Hepatocyte (in vitro differentiated cells): Measurements from ENCODE around the gene CLTCL1.

Experiments
- CTCF ChIP-seq: fragments of 200-600 bp; sonication (generic); IDR thresholded peaks from 2 replicates; pipeline ENCODE4 v1.5.1; 2016; ENCODE audit warnings: antibody characterized with exemption, mild to moderate bottlenecking; ENCODE audit not compliant: poor library complexity
- EZH2 ChIP-seq: fragments of 200-600 bp; sonication (generic); IDR thresholded peaks from 2 replicates; pipeline ENCODE4 v1.6.1; 2016; ENCODE audit warnings: antibody characterized with exemption, mild to moderate bottlenecking, borderline replicate concordance
- EZH2phosphoT487 ChIP-seq: fragments of 200-600 bp; sonication (generic); IDR thresholded peaks from one replicate; pipeline ENCODE4 v1.6.1; 2018; ENCODE audit warnings: antibody characterized with exemption, mild to moderate bottlenecking, low read depth, moderate library complexity; ENCODE audit not compliant: unreplicated experiment, severe bottlenecking

GRCh38 chr22:19232623-19233022 lies 58.9 kb downstream of the CLTCL1 start:
- no peak for TF ChIP-seq CTCF
- no peak for TF ChIP-seq EZH2
- no peak for TF ChIP-seq EZH2phosphoT487
